ENCODE results near the gene MYPN.

The MYPN gene

DNA sequence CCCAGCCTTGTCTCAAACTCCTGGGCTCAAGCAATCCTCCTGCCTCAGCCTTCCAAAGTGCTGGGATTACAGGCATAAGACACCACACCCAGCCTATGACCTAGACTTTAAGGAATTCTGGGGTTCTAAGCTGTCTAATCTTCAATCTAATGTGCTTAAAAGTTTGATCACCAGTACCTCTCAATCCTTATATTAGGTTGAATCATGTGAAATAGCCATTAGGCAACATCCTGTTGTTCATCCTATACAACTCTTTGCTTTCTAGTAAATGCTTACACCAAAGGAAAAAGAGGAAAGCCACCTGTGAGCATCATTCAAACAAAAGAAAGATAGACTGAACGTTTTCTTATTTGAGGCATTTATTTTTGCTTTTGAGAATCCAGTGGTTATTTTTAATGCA lies 66.7 kb downstream of the MYPN start:
- no peak for DNase-seq (ENCODE audit: low read depth)
- H3K4me3 ChIP-seq (ENCODE audit: low read depth, low read length), result no peak overlapping the region
- TF ChIP-seq, protein P1, sequence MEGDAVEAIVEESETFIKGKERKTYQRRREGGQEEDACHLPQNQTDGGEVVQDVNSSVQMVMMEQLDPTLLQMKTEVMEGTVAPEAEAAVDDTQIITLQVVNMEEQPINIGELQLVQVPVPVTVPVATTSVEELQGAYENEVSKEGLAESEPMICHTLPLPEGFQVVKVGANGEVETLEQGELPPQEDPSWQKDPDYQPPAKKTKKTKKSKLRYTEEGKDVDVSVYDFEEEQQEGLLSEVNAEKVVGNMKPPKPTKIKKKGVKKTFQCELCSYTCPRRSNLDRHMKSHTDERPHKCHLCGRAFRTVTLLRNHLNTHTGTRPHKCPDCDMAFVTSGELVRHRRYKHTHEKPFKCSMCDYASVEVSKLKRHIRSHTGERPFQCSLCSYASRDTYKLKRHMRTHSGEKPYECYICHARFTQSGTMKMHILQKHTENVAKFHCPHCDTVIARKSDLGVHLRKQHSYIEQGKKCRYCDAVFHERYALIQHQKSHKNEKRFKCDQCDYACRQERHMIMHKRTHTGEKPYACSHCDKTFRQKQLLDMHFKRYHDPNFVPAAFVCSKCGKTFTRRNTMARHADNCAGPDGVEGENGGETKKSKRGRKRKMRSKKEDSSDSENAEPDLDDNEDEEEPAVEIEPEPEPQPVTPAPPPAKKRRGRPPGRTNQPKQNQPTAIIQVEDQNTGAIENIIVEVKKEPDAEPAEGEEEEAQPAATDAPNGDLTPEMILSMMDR (conservative IDR thresholded peaks at IDR 0.05; ENCODE audit: low read depth, low read length), result no peak

DNA sequence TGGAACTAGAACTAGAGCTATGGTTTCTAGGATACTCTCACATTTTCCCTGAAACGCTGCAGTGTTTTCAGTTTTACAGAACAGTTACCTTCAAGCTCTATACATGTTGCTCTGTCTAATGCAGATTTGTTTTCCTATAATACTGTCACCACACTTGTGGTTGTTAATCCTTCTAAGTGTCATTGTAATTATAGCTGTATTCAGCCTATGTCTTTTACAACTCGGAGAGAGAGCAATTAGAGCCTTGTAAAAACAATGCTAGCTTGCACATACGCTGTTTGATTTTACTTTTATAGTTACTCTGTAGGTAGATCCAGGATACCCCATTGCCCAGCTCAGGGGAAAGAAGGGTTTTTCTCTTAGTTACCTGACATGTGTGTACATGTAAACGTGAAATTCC lies 67.5 kb downstream of the MYPN start:
- DNase-seq (ENCODE audit: low read depth), result no peak
- TF ChIP-seq, protein P1 (conservative IDR thresholded peaks at IDR 0.05; ENCODE audit: low read depth, low read length), result no peak
- no peak overlapping the region for H3K4me3 ChIP-seq (ENCODE audit: low read depth, low read length)

DNA sequence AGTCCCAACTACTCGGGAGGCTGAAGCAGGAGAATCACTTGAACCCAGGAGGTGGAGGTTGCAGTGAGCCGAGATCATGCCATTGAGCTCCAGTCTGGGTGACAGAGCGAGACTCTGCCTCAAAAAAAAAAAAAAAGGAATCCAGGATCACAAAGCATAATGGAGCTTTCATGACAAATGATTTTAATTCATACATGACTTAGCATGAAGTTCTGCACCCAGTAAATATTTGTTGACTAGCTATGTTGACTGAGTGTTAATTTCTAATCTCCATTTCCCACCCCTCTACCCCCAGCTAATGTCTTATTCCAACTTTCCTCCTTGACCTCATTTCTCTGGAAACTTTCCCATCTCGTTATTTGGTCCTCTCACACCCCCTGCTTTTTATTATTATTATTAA lies 69.3 kb downstream of the MYPN start:
- no peak for DNase-seq (ENCODE audit: low read depth)
- no peak overlapping the region for H3K4me3 ChIP-seq (ENCODE audit: low read depth, low read length)
- TF ChIP-seq, protein P1 (conservative IDR thresholded peaks at IDR 0.05; ENCODE audit: low read depth, low read length), result no peak

DNA sequence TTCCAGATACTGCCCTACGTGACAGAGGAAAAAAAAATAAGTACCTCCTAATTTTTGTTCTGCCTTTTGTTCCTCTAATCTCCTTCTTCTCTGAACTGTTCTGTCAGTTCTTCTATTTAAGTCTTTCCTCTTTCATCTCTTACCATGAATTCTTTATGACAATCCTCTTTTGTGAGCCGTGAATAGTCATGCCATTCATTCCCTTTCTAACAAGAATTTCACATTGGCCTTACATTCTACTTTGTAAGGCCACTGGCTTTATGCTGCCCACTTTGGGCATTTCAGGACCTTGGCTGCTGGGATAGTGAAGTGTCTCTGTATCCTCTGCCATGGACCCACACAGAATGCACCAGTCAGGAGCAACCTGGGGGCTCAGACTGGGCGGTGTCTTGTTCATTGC lies 69.7 kb downstream of the MYPN start:
- no peak for DNase-seq (ENCODE audit: low read depth)
- no peak overlapping the region for H3K4me3 ChIP-seq (ENCODE audit: low read depth, low read length)
- TF ChIP-seq, protein P1 (conservative IDR thresholded peaks at IDR 0.05; ENCODE audit: low read depth, low read length), result no peak

DNA sequence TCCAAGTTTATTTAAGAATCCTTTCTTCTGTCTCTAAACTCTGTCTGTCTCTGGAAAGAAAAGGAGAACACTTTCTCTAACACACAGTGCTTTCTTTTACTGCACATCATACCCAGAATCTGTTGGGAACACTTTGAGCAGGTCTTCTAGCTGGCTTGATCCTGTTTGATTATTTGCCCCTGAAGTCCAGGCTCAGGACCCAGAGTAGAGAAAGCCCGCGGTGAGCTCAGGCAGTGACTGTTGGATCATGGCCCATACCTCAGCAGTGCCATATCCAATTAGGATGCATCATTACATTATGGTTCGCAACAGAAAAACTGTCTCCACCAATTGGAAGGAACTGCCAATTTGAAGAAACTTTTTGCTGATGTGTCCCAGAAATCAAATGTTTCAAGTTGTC lies 71.2 kb downstream of the MYPN start:
- TF ChIP-seq, protein P1 (conservative IDR thresholded peaks at IDR 0.05; ENCODE audit: low read depth, low read length), result no peak
- H3K4me3 ChIP-seq (ENCODE audit: low read depth, low read length), result no peak overlapping the region
- no peak for DNase-seq (ENCODE audit: low read depth)

DNA sequence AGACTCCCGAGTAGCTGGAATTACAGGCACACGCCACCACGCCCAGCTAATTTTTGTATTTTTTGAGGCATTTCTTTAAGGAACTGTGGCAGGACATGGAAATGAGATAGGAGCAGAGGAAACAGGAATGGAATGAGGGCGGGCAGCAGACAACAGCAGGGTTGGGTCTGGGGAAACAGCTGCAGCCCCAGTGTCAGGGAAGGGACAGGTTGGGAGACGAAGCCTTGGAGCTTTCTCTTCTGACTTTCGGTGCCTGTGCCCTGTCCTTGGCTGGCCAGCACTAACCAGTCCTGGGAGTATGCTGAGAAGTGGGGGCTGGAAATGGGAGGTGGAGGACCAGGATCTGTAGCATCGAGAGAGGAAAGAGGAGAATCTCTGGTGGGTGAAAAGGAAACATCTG lies 75.3 kb downstream of the MYPN start:
- DNase-seq (ENCODE audit: low read depth), result no peak
- TF ChIP-seq, protein P1 (conservative IDR thresholded peaks at IDR 0.05; ENCODE audit: low read depth, low read length), result no peak

DNA sequence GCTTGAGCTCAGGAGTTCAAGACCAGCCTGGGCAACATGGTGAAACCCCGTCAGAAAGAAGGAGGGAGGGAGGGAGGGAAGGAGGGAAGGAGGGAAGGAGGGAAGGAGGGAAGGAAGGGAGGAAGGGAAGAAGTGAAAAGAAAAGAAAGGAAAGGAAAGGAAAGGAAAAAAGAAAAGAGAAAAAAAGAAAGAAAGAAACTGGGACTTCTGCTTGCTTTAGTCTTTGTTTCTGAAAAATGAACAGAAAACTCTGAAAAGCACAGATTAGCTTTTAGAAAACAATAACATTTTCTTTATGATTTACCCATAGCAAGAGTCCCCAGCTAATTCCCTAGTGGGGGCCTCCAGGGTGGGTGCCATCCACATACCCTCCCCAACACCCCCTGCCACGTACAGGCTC lies 75.8 kb downstream of the MYPN start:
- DNase-seq (ENCODE audit: low read depth), result no peak
- TF ChIP-seq, protein P1 (conservative IDR thresholded peaks at IDR 0.05; ENCODE audit: low read depth, low read length), result no peak
- H3K4me3 ChIP-seq (ENCODE audit: low read depth, low read length), result no peak overlapping the region

More for the DNA sequence above, 75.3 kb downstream of the MYPN start:
- H3K4me3 ChIP-seq (ENCODE audit: low read depth, low read length), result no peak overlapping the region
